Common myeloid progenitor, CD34-positive (primary cell): ENCODE results near the gene PTPN14.

Source experiments
- CTCF ChIA-PET: fragments of 350-600 bp; sonication (Branson Sonifier 250); formaldehyde crosslinking; loops from one replicate; lab custom pipeline; 2021; ENCODE audit warnings: antibody characterized with exemption; lab: Charles Lee
- POLR2A ChIA-PET: fragments of 350-600 bp; sonication (Branson Sonifier 250); formaldehyde crosslinking; loops from one replicate; lab custom pipeline; 2021; ENCODE audit warnings: antibody characterized with exemption; lab: Charles Lee
- DNase-seq, 3 donors: peaks; one replicate each; pipeline versions ENCODE4 v3.0.0 to v3.0.0-alpha.2; 2013
- H3K27ac ChIP-seq, 2 experiments: 1 replicate in 1 of 2; 2 replicates in 1 of 2; pipeline ENCODE4 v1.7.0; 2013; ENCODE audit warnings: inconsistent platforms in 2 of 2, low read length in 2 of 2, mild to moderate bottlenecking in 2 of 2, low read depth in 1 of 2, moderate library complexity in 1 of 2; ENCODE audit not compliant: severe bottlenecking in 2 of 2, insufficient read depth in 1 of 2, poor library complexity in 1 of 2
- H3K27me3 ChIP-seq, 5 experiments: replicated peaks in 2 of 5; 1 replicate in 3 of 5; 2 replicates in 2 of 5; pipeline versions ENCODE4 v1.6.1 to v1.7.0; 2013; ENCODE audit warnings: low read length in 4 of 5, mild to moderate bottlenecking in 2 of 5, moderate library complexity in 2 of 5, inconsistent platforms in 1 of 5; ENCODE audit not compliant: insufficient read depth in 5 of 5, control insufficient read depth in 4 of 5
- H3K36me3 ChIP-seq, 4 experiments: 1 replicate in 2 of 4; 2 replicates in 2 of 4; pipeline versions ENCODE4 v1.6.1 to v1.7.0; 2013; ENCODE audit warnings: low read length in 3 of 4, control low read depth in 1 of 4, mild to moderate bottlenecking in 1 of 4; ENCODE audit not compliant: control insufficient read depth in 4 of 4, insufficient read depth in 4 of 4
- H3K4me1 ChIP-seq, 4 experiments: 1 replicate in 3 of 4; 2 replicates in 1 of 4; pipeline versions ENCODE4 v1.6.1 to v1.7.1; 2013; ENCODE audit warnings: low read length in 3 of 4, mild to moderate bottlenecking in 3 of 4, control low read depth in 1 of 4, inconsistent platforms in 1 of 4, moderate library complexity in 1 of 4; ENCODE audit not compliant: control insufficient read depth in 4 of 4, insufficient read depth in 4 of 4; ENCODE audit errors: control extremely low read depth in 1 of 4
- H3K4me3 ChIP-seq, 7 experiments: 1 replicate in 4 of 7; 2 replicates in 3 of 7; pipeline versions ENCODE4 v1.5.1 to v1.7.0; 2013; ENCODE audit warnings: mild to moderate bottlenecking in 7 of 7, low read length in 6 of 7, moderate library complexity in 6 of 7, inconsistent platforms in 2 of 7, low read depth in 2 of 7, control low read depth in 1 of 7; ENCODE audit not compliant: insufficient read depth in 4 of 7, control insufficient read depth in 1 of 7; ENCODE audit errors: extremely low read depth in 1 of 7
- H3K9me3 ChIP-seq, 5 experiments: 1 replicate in 4 of 5; 2 replicates in 1 of 5; pipeline versions ENCODE4 v1.6.1 to v1.7.1; 2013; ENCODE audit warnings: low read length in 4 of 5, mild to moderate bottlenecking in 2 of 5, inconsistent platforms in 1 of 5, low read depth in 1 of 5, moderate library complexity in 1 of 5; ENCODE audit not compliant: control insufficient read depth in 4 of 5, insufficient read depth in 2 of 5; ENCODE audit errors: control extremely low read depth in 1 of 5
- WGBS: methylation state at CpG from one replicate; pipeline ENCODE4 v1.1.5; 2013; ENCODE audit not compliant: insufficient coverage; 5-methylcytosine and 5-hydroxymethylcytosine counted together

Gene PTPN14

GRCh38 chr1:214330222-214330621 lies 221.2 kb downstream of the PTPN14 start:
- no peaks in the 10 kb centered on the region for H3K27me3 ChIP-seq
- 100% methylated on average over 1 of the region's 3 CpGs for WGBS
- DNase-seq, result no peak
- ChIA-PET POLR2A (interaction anchor here (0.8 kb wide), 1 partner anchor 69 kb away, joined by 3 read pairs; no protein-coding TSS in a partner anchor), CTCF (interaction anchor here (0.9 to 14.4 kb wide), 26 partner anchors 10 to 1209 kb away, joined by 3 to 277 read pairs (median 9); no protein-coding TSS in a partner anchor)
- no peaks in the 10 kb centered on the region for H3K9me3 ChIP-seq
- no peak overlapping the region for H3K27ac ChIP-seq
- peaks cover 0 to 20% (median 0%) of the 10 kb centered on the region in 4 experiments for H3K36me3 ChIP-seq
- H3K4me1 ChIP-seq, result peaks cover 6 to 21% (median 12%) of the 10 kb centered on the region in 4 experiments
- H3K4me3 ChIP-seq, result no peak overlapping the region

GRCh38 chr1:214329470-214330220 lies 221.8 kb downstream of the PTPN14 start:
- Histone ChIP-seq H3K4me1 (peaks cover 6 to 21% (median 12%) of the 10 kb centered on the region in 4 experiments), H3K36me3 (peaks cover 0 to 20% (median 0%) of the 10 kb centered on the region in 4 experiments), H3K27ac (no peak overlapping the region), H3K4me3 (no peak overlapping the region), H3K9me3 (no peaks in the 10 kb centered on the region), H3K27me3 (no peaks in the 10 kb centered on the region)
- ChIA-PET POLR2A (interaction anchor here (0.8 kb wide), 1 partner anchor 68 kb away, joined by 3 read pairs; no protein-coding TSS in a partner anchor), CTCF (interaction anchor here (0.7 to 14.4 kb wide), 36 partner anchors 10 to 1208 kb away, joined by 3 to 277 read pairs (median 5); partner anchors contain the start of gene SMYD2)
- no peak for DNase-seq
- WGBS, result 98% methylated on average over 20 of the region's 20 CpGs

GRCh38 chr1:214328770-214329469 lies 222.5 kb downstream of the PTPN14 start:
- Histone ChIP-seq H3K27ac (no peak overlapping the region), H3K9me3 (no peaks in the 10 kb centered on the region), H3K4me1 (peaks cover 6 to 21% (median 12%) of the 10 kb centered on the region in 4 experiments), H3K4me3 (no peak overlapping the region), H3K27me3 (no peaks in the 10 kb centered on the region), H3K36me3 (peaks cover 0 to 12% (median 0%) of the 10 kb centered on the region in 4 experiments)
- peak; percentile 64 to 84 (median 75) for DNase-seq
- 56% methylated on average over 9 of the region's 11 CpGs for WGBS
- ChIA-PET CTCF (interaction anchor here (0.7 to 14.4 kb wide), 40 partner anchors 11 to 1208 kb away, joined by 3 to 277 read pairs (median 4); partner anchors contain the start of gene SMYD2), POLR2A (interaction anchor here (0.6 kb wide), 1 partner anchor 115 kb away, joined by 3 read pairs; no protein-coding TSS in a partner anchor)

- H3K9me3 ChIP-seq, result no peaks in the 10 kb centered on the region
- H3K27me3 ChIP-seq, result no peaks in the 10 kb centered on the region
- WGBS, result 0% methylated on average over 1 of the region's 1 CpG
- POLR2A ChIA-PET, result no interaction called here
- no peak overlapping the region for H3K27ac ChIP-seq
- peaks cover 0 to 12% (median 0%) of the 10 kb centered on the region in 4 experiments for H3K36me3 ChIP-seq
- peak in 2 of 3 donors; percentile 27 to 59 for DNase-seq
- no peak overlapping the region for H3K4me3 ChIP-seq
- CTCF ChIA-PET, result interaction anchor here (0.9 to 14.4 kb wide), 27 partner anchors 9 to 308 kb away, joined by 3 to 277 read pairs (median 8); partner anchors contain the start of gene SMYD2
- peaks cover 6 to 21% (median 12%) of the 10 kb centered on the region in 4 experiments for H3K4me1 ChIP-seq
Observed at GRCh38 chr1:214327514-214327913, 223.9 kb downstream of the PTPN14 start.

GRCh38 chr1:214326406-214326805 lies 225.0 kb downstream of the PTPN14 start:
- Histone ChIP-seq H3K27ac (no peak overlapping the region), H3K27me3 (no peaks in the 10 kb centered on the region), H3K4me1 (peaks cover 6 to 21% (median 12%) of the 10 kb centered on the region in 4 experiments), H3K9me3 (no peaks in the 10 kb centered on the region), H3K36me3 (peaks cover 0 to 12% (median 0%) of the 10 kb centered on the region in 4 experiments), H3K4me3 (no peak overlapping the region)
- ChIA-PET POLR2A (no interaction called here), CTCF (interaction anchor here (1.0 to 14.4 kb wide), 13 partner anchors 8 to 257 kb away, joined by 3 to 277 read pairs (median 13); no protein-coding TSS in a partner anchor)
- no CpG with 5 or more reads among the region's 5 CpGs for WGBS
- peak in 2 of 3 donors; percentile 24 to 70 for DNase-seq

- POLR2A ChIA-PET, result no interaction called here
- H3K27me3 ChIP-seq, result no peaks in the 10 kb centered on the region
- CTCF ChIA-PET, result interaction anchor here (0.7 to 14.4 kb wide), 11 partner anchors 7 to 198 kb away, joined by 3 to 277 read pairs (median 4); no protein-coding TSS in a partner anchor
- no peaks in the 10 kb centered on the region for H3K9me3 ChIP-seq
- 98% methylated on average over 8 of the region's 8 CpGs for WGBS
- H3K36me3 ChIP-seq, result peaks cover 0 to 12% (median 0%) of the 10 kb centered on the region in 4 experiments
- no peak for DNase-seq
- no peak overlapping the region for H3K27ac ChIP-seq
- H3K4me1 ChIP-seq, result peaks cover 6 to 21% (median 12%) of the 10 kb centered on the region in 4 experiments
- no peak overlapping the region for H3K4me3 ChIP-seq
Observed at GRCh38 chr1:214324896-214325800, 226.3 kb downstream of the PTPN14 start.
